Upper lobe of left lung (tissue), 6 donors: ENCODE results near the gene KLC3. TPM values are rescaled to one million over a fixed set of nuclear protein-coding genes. Genes with fewer than 3 reads are reported as not detected.

Experiments used
- ATAC-seq, 2 donors: fragments of 200-7000 bp; cut with Tn5 transposase; one replicate each; pipeline ENCODE4 v1.9.1; 2022; ENCODE audit warnings: mild to moderate bottlenecking in 2 of 2, moderate library complexity in 2 of 2; ENCODE audit not compliant: low FRiP score in 2 of 2
- DNase-seq, 2 donors: peaks; one replicate each; pipeline ENCODE4 v3.0.0-alpha.2; 2019 to 2020
- H3K27ac ChIP-seq, 4 donors: fragments of 200-600 bp; sonication (generic); one replicate each; pipeline ENCODE4 v1.5.1; 2016 to 2019
- H3K27me3 ChIP-seq, 4 donors: fragments of 200-600 bp; sonication (generic); one replicate each; pipeline ENCODE4 v1.5.1; 2017 to 2019
- H3K36me3 ChIP-seq, 4 donors: fragments of 200-600 bp; sonication (generic); one replicate each; pipeline ENCODE4 v1.5.1; 2016 to 2019
- H3K4me1 ChIP-seq, 4 donors: fragments of 200-600 bp; sonication (generic); one replicate each; pipeline ENCODE4 v1.5.1; 2018 to 2019
- H3K4me3 ChIP-seq, 4 donors: fragments of 200-600 bp; sonication (generic); one replicate each; pipeline ENCODE4 v1.5.1; 2017 to 2019; ENCODE audit warnings: mild to moderate bottlenecking in 2 of 4, moderate library complexity in 1 of 4
- H3K9me3 ChIP-seq, 4 donors: fragments of 200-600 bp; sonication (generic); one replicate each; pipeline ENCODE4 v1.5.1; 2018 to 2019
- EP300 ChIP-seq, 4 donors: sonication (generic); formaldehyde crosslinking; IDR thresholded peaks; one replicate each; pipeline ENCODE4 v1.5.1; 2017; ENCODE audit warnings: antibody characterized with exemption in 4 of 4, control low read depth in 2 of 4
- POLR2A ChIP-seq, 4 donors: fragments of 450-650 bp; IDR thresholded peaks; one replicate each; pipeline ENCODE4 v1.5.1; 2016 to 2017; ENCODE audit warnings: antibody characterized with exemption in 4 of 4, mild to moderate bottlenecking in 2 of 4
- POLR2AphosphoS5 ChIP-seq, 2 donors: sonication (generic); formaldehyde crosslinking; IDR thresholded peaks; one replicate each; pipeline ENCODE4 v1.5.1; 2017; ENCODE audit warnings: antibody characterized with exemption in 2 of 2
- WGBS, 2 donors: methylation state at CpG; one replicate each; pipeline ENCODE4 v1.1.5; 2017 to 2018; 5-methylcytosine and 5-hydroxymethylcytosine counted together
- total RNA-seq, 6 donors: library from RNA; depleted of rRNA in 4 of 6; stranded (reverse); fragments of >200 nt in 4 of 6; gene quantifications; one replicate each; pipeline versions ENCODE4 v1.1.0 to v1.2.1, GENCODE V29; 2016 to 2021
- TF ChIP-seq, protein P1 (sequence below), 6 experiments: fragments of 450-650 bp in 4 of 6; fragments of 200-600 bp in 2 of 6; sonication (generic) in 2 of 6; IDR thresholded peaks; one replicate each; pipeline ENCODE4 v1.5.1; 2016 to 2019; ENCODE audit warnings: antibody characterized with exemption in 6 of 6
- donor health status: DM: no; HTN: no; CAD: no; lungs with moderate emphysema.
- donor health status: DM: no; HTN: yes; CAD: no; lungs with severe emphysema.

The KLC3 gene
- total RNA-seq, 6 donors from 2014 or later: 2.4 to 9.5 (median 3.9) TPM

DNA sequence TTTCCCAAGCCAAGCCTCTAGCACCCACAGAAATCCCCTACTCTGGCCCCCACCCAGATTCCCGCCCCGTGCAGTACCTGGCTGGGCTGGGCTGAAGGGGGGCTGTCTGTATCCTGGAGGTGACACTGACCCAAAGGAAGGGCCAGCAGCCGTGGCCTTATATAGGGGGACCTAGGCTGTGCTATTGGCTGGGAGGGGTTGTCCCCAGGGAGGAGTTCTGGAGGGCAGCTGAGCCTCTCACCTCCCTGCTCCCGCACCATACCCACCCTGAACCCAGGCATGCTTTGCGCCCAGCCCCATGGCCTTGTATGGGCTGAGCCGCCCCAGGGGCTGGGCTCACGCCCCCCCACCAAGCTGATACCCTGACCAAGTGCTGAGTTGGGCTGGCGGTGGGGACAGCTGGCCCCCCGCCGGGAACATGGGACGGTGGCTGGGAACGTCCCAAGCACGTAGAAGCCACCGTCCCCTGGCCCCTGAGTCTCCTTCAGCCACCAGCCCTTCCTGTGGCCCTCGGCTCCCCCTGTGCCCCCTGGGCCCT is 17.7 kb upstream of the KLC3 start, which contains the start of gene CKM:
CKM (minus strand) TSS at position 132 of the 538 bp plus-strand sequence. CDS start 3,162 bp downstream, outside the sequence.
- H3K9me3 ChIP-seq: no peaks in the 10 kb centered on the region
- peaks cover 0 to 23% (median 8%) of the 10 kb centered on the region in 4 donors for H3K27me3 ChIP-seq
- peaks cover 0 to 20% (median 11%) of the 10 kb centered on the region in 4 donors for H3K4me1 ChIP-seq
- DNase-seq: peak in 1 of 2 donors; percentile 47
- H3K27ac ChIP-seq: no peak within 1 kb of the TSS
- WGBS, 2 donors: 44 to 50% methylated on average over 2 to 14 of the region's 15 CpGs
- H3K36me3 ChIP-seq: no peaks in the 10 kb centered on the region
- ATAC-seq: peak in 1 of 2 donors; percentile 34
- peak within 1 kb of the TSS in 1 of 4 donors; percentile 1 for H3K4me3 ChIP-seq
- no peak for TF ChIP-seq EP300 (IDR thresholded peaks at IDR 0.05)
- no peak for TF ChIP-seq POLR2A (IDR thresholded peaks at IDR 0.05)
- TF ChIP-seq, protein P1, sequence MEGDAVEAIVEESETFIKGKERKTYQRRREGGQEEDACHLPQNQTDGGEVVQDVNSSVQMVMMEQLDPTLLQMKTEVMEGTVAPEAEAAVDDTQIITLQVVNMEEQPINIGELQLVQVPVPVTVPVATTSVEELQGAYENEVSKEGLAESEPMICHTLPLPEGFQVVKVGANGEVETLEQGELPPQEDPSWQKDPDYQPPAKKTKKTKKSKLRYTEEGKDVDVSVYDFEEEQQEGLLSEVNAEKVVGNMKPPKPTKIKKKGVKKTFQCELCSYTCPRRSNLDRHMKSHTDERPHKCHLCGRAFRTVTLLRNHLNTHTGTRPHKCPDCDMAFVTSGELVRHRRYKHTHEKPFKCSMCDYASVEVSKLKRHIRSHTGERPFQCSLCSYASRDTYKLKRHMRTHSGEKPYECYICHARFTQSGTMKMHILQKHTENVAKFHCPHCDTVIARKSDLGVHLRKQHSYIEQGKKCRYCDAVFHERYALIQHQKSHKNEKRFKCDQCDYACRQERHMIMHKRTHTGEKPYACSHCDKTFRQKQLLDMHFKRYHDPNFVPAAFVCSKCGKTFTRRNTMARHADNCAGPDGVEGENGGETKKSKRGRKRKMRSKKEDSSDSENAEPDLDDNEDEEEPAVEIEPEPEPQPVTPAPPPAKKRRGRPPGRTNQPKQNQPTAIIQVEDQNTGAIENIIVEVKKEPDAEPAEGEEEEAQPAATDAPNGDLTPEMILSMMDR (IDR thresholded peaks at IDR 0.05): no peak
- no peak for TF ChIP-seq POLR2AphosphoS5 (IDR thresholded peaks at IDR 0.05)

DNA sequence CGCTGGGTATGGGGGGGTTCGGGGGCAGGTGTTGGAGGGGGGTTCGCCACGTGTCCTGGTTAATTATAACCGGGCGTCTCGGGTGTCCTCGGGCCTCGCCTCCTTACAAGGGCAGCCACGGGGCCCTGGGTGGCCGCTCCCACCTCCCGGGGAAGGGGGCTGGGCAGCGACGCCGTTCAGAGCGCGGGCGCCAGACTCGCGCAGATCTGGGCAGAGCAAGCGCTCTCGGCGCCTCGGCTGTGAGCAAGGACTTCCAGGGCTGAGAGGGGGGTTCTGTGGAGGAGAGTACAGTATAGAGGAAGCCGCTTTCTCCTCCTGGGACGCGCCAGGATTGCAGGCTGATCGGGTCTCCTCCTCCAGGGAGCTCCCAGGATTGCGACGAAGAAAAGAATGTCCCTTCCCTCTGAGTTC is 16.9 kb upstream of the KLC3 start:
- peak overlapping the region in 1 of 4 donors; percentile 1 for H3K4me3 ChIP-seq
- DNase-seq: no peak
- peak in 1 of 2 donors; percentile 18 for ATAC-seq
- 6 to 8% methylated on average over 9 to 16 of the region's 30 CpGs for WGBS, 2 donors
- H3K9me3 ChIP-seq: no peaks in the 10 kb centered on the region
- no peak for TF ChIP-seq POLR2A (IDR thresholded peaks at IDR 0.05)
- TF ChIP-seq POLR2AphosphoS5 (IDR thresholded peaks at IDR 0.05): no peak
- TF ChIP-seq, protein P1 (IDR thresholded peaks at IDR 0.05): no peak
- TF ChIP-seq EP300 (IDR thresholded peaks at IDR 0.05): no peak
- peaks cover 0 to 20% (median 11%) of the 10 kb centered on the region in 4 donors for H3K4me1 ChIP-seq
- no peak overlapping the region for H3K27ac ChIP-seq
- peaks cover 0 to 23% (median 8%) of the 10 kb centered on the region in 4 donors for H3K27me3 ChIP-seq
- no peaks in the 10 kb centered on the region for H3K36me3 ChIP-seq

DNA sequence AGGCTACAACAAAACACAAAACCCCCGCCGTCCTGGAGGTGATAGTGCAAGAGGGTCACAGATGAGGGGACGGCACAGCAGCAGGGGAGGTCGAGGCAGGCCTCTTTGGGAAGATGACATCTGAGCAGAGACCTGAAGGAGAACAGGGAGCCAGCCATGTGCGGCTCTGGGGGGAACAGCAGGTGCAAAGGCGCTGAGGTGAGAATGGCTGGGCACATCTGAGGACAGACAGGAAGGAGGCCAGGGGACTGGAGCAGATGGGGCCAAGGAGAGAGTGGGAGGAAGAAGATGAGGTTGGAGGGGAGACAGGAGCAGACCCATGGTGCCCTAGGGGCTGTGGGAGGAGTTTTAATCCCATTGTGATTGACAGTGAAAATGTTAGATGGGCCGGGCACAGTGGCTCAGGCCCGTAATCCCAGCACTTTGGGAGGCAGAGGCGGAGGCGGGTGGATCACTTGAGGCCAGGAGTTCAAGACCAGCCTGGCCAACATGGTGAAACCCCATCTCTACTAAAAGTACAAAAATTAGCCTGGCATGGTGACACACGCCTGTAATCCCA is 16.1 kb upstream of the KLC3 start:
- 64 to 72% methylated on average over 11 of the region's 11 CpGs for WGBS, 2 donors
- peaks cover 0 to 23% (median 8%) of the 10 kb centered on the region in 4 donors for H3K27me3 ChIP-seq
- no peaks in the 10 kb centered on the region for H3K36me3 ChIP-seq
- no peak for DNase-seq
- TF ChIP-seq EP300 (IDR thresholded peaks at IDR 0.05): no peak
- no peak overlapping the region for H3K4me3 ChIP-seq
- ATAC-seq: no peak
- H3K27ac ChIP-seq: no peak overlapping the region
- H3K9me3 ChIP-seq: no peaks in the 10 kb centered on the region
- H3K4me1 ChIP-seq: peaks cover 0 to 20% (median 11%) of the 10 kb centered on the region in 4 donors

DNA sequence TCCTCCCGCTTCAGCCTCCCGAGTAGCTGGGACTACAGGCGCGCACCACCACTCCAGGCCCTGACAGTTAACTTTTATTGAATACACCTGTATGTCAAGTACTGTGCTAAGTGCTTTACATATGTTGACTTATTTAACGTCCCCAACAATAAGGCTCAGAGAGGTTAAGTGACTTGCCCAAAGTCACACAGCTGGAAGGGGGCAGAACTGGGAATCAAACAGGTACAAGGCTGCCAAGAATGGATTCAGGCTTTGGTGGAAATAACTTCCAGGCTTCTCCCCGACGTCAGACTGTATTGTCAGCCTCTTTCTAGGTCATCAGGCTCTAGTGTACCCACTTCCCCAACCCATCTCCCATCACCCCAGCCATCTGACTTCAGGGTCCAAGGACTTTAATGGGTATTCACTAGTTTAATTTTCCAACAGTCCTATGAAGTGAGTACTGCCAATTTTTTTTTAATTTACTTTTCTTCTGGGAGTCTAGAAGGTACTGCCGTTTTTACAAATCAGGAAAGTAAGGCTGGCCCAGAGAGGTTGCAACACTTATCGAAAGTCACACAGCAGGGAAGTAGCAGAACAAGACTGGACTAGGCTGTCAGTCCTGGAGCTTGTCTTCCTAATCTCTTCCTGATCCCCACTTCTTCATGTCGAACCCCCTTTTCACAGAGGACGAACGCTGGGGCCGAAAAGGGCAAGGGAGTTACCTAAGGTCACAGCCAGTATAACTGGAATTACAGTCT is 13.0 kb upstream of the KLC3 start:
- ATAC-seq: no peak

DNA sequence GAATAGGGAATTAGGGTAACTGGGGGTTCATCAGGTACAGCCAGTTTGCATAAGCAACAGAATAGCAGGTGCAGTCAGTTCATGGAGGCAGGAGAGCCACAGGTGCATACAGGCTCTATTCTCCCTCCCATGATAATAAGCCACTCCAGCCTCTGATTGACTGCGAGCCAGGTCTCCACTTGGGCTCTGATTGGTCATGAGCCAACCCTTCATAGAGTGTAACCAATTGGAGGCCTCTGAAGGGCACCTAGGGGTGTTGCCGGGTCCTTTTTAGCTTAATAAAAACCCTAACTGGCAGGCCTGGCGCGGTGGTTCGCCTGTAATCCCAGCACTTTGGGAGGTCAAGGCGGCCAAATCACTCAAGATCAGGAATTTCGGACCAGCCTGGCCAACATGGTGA is 9.1 kb upstream of the KLC3 start:
- Histone ChIP-seq H3K27ac (no peak overlapping the region), H3K4me1 (peaks cover 0 to 2% (median under 1%) of the 10 kb centered on the region in 4 donors), H3K36me3 (no peaks in the 10 kb centered on the region), H3K9me3 (no peaks in the 10 kb centered on the region), H3K27me3 (no peaks in the 10 kb centered on the region), H3K4me3 (no peak overlapping the region)
- WGBS, 2 donors: 89% methylated on average over 7 of the region's 7 CpGs
- no peak for ATAC-seq
- TF ChIP-seq EP300 (IDR thresholded peaks at IDR 0.05) (no peak), POLR2A (IDR thresholded peaks at IDR 0.05) (no peak), POLR2AphosphoS5 (IDR thresholded peaks at IDR 0.05) (no peak)
- TF ChIP-seq, protein P1 (IDR thresholded peaks at IDR 0.05): no peak
- DNase-seq: no peak

More for the DNA sequence above, 13.0 kb upstream of the KLC3 start:
- Histone ChIP-seq H3K9me3 (no peaks in the 10 kb centered on the region), H3K27me3 (peaks cover 0 to 19% (median 8%) of the 10 kb centered on the region in 4 donors), H3K27ac (no peak overlapping the region), H3K4me1 (peaks cover 0 to 20% (median 11%) of the 10 kb centered on the region in 4 donors), H3K36me3 (no peaks in the 10 kb centered on the region), H3K4me3 (no peak overlapping the region)
- TF ChIP-seq EP300 (IDR thresholded peaks at IDR 0.05): no peak
- no peak for TF ChIP-seq POLR2AphosphoS5 (IDR thresholded peaks at IDR 0.05)
- TF ChIP-seq, protein P1 (IDR thresholded peaks at IDR 0.05): no peak
- WGBS, 2 donors: 76 to 77% methylated on average over 13 of the region's 13 CpGs
- DNase-seq: no peak
